Thoracic aorta (tissue), 2 donors: ENCODE results near the gene NRXN2. TPM values are rescaled to one million over a fixed set of nuclear protein-coding genes. Genes with fewer than 3 reads are reported as not detected.

Source experiments
- ATAC-seq: fragments of 150-250 bp; one replicate; pipeline ENCODE4 v1.8.0; 2017; ENCODE audit warnings: low read depth; ENCODE audit not compliant: insufficient number of reproducible peaks, low FRiP score
- DNase-seq: peaks from one replicate; pipeline ENCODE4 v3.0.0-alpha.2; 2020; ENCODE audit warnings: low spot score
- H3K27ac ChIP-seq, 2 donors: fragments of 200-600 bp; sonication (generic); 1 replicate in 1 of 2; 2 replicates in 1 of 2; pipeline ENCODE4 v1.5.1; 2016; ENCODE audit warnings: mild to moderate bottlenecking in 2 of 2, moderate library complexity in 2 of 2
- H3K27me3 ChIP-seq: fragments of 200-600 bp; sonication (generic); replicated peaks from 2 replicates; pipeline ENCODE4 v1.6.0; 2016; ENCODE audit warnings: mild to moderate bottlenecking; ENCODE audit not compliant: insufficient read depth
- H3K36me3 ChIP-seq: fragments of 200-600 bp; sonication (generic); one replicate; pipeline ENCODE4 v1.5.1; 2016
- H3K4me1 ChIP-seq, 2 donors: fragments of 200-600 bp; sonication (generic); 1 replicate in 1 of 2; 2 replicates in 1 of 2; pipeline versions ENCODE4 v1.5.1 to v1.6.0; 2016; ENCODE audit warnings: low read depth in 2 of 2, mild to moderate bottlenecking in 1 of 2; ENCODE audit not compliant: control insufficient read depth in 1 of 2
- H3K4me3 ChIP-seq: fragments of 200-600 bp; sonication (generic); 2 replicates; pipeline ENCODE4 v1.5.1; 2016; ENCODE audit warnings: mild to moderate bottlenecking
- H3K9me3 ChIP-seq: fragments of 200-600 bp; sonication (generic); 2 replicates; pipeline ENCODE4 v1.5.1; 2016
- total RNA-seq, 2 donors: library from RNA; depleted of rRNA; stranded (reverse); fragments of >200 nt; gene quantifications; one replicate each; pipeline versions ENCODE4 v1.1.0 to v1.2.3, GENCODE V29; 2016
- TF ChIP-seq, protein P1 (sequence below): fragments of 200-600 bp; sonication (generic); IDR thresholded peaks from one replicate; pipeline ENCODE4 v1.5.1; 2019; ENCODE audit warnings: antibody characterized with exemption

Gene NRXN2
- total RNA-seq, 2 donors from 2014 or later = 40.3 to 41.3 TPM

DNA sequence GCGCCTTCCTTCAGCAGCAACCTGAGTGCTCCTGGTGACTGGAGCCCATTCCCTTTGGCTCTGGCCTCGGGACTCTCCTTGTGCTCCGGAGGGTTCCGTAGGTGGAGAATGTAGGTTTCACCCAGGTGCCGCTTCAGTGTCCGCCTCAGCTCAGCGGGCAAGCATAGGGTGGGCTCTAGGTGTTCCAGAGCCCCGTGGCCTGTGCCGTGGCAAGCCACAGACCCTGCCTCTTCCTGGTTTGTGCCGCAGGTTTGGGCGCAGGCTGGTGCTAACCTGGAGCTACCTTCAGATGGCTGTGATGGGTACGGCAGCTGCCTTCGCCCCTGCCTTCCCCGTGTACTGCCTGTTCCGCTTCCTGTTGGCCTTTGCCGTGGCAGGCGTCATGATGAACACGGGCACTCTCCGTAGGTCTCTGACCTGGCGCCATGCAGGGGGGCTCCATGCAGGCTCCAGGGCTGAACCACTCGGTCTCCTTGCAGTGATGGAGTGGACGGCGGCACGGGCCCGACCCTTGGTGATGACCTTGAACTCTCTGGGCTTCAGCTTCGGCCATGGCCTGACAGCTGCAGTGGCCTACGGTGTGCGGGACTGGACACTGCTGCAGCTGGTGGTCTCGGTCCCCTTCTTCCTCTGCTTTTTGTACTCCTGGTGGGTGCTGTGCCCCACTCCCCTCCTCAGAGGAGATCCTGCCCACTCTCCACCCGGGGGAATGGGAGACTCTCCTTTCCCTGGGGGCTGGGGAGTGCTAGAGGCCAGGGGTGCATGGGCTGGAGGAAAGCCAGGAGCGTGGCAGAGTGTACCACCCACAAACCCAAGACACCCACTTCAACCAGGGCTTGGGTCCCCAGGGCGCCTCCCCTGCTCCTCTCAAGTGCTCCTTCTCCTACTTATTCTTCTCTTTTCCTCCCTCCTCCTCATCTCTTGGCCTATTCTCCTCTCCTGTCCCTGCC lies 129.6 kb downstream of the NRXN2 start:
- DNase-seq (no peak), ATAC-seq (no peak)
- H3K36me3 ChIP-seq = no peaks in the 10 kb centered on the region
- H3K27me3 ChIP-seq = no peaks in the 10 kb centered on the region
- H3K9me3 ChIP-seq = no peaks in the 10 kb centered on the region
- TF ChIP-seq, protein P1, sequence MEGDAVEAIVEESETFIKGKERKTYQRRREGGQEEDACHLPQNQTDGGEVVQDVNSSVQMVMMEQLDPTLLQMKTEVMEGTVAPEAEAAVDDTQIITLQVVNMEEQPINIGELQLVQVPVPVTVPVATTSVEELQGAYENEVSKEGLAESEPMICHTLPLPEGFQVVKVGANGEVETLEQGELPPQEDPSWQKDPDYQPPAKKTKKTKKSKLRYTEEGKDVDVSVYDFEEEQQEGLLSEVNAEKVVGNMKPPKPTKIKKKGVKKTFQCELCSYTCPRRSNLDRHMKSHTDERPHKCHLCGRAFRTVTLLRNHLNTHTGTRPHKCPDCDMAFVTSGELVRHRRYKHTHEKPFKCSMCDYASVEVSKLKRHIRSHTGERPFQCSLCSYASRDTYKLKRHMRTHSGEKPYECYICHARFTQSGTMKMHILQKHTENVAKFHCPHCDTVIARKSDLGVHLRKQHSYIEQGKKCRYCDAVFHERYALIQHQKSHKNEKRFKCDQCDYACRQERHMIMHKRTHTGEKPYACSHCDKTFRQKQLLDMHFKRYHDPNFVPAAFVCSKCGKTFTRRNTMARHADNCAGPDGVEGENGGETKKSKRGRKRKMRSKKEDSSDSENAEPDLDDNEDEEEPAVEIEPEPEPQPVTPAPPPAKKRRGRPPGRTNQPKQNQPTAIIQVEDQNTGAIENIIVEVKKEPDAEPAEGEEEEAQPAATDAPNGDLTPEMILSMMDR = no peak
- H3K27ac ChIP-seq = no peak overlapping the region
- no peak overlapping the region for H3K4me3 ChIP-seq
- no peaks in the 10 kb centered on the region for H3K4me1 ChIP-seq

DNA sequence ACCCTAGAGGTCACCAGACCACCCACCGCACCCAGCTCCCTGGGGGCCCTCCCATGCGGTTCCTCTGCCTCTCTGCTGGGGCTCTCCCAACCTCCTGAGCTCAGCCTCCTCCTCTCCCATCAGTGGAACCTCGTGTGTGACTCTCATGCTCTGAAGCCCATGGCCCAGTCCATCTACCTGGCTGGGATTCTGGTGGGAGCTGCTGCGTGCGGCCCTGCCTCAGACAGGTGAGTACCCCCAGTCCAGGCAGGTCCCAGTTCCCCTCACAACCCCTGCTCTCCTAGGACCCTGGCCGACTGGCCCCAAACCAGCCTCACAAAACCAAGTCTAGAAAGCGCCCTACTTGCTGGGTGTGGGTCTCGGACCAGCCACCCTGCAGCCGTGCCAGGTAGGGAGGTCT lies 130.3 kb downstream of the NRXN2 start:
- H3K27me3 ChIP-seq = no peaks in the 10 kb centered on the region
- ATAC-seq (no peak), DNase-seq (no peak)
- no peak overlapping the region for H3K4me3 ChIP-seq
- no peaks in the 10 kb centered on the region for H3K9me3 ChIP-seq
- H3K27ac ChIP-seq = no peak overlapping the region
- no peaks in the 10 kb centered on the region for H3K4me1 ChIP-seq
- TF ChIP-seq, protein P1 = no peak
- H3K36me3 ChIP-seq = no peaks in the 10 kb centered on the region

DNA sequence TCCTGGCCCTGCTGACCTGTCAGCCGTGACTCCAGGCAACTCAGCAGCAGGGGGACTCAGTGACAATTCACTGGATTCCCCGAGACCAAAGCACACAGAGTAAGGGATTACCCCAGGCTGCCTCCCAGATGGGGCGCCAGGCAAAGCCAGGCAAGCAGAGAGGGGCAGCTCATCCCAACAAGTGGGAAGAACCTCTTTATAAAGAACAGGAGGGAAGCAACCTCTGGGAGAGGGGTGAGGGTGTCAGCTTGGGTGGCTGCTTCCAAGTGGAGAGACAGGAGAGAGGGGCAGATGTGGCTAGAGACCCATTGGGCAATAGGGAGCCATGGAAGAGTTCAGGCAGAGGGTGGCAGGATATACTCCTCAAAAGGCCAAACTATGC lies 130.8 kb downstream of the NRXN2 start:
- Histone ChIP-seq H3K4me1 (no peaks in the 10 kb centered on the region), H3K4me3 (no peak overlapping the region), H3K36me3 (no peaks in the 10 kb centered on the region), H3K27me3 (no peaks in the 10 kb centered on the region), H3K9me3 (no peaks in the 10 kb centered on the region), H3K27ac (no peak overlapping the region)
- TF ChIP-seq, protein P1 = no peak
- DNase-seq (no peak), ATAC-seq (no peak)

DNA sequence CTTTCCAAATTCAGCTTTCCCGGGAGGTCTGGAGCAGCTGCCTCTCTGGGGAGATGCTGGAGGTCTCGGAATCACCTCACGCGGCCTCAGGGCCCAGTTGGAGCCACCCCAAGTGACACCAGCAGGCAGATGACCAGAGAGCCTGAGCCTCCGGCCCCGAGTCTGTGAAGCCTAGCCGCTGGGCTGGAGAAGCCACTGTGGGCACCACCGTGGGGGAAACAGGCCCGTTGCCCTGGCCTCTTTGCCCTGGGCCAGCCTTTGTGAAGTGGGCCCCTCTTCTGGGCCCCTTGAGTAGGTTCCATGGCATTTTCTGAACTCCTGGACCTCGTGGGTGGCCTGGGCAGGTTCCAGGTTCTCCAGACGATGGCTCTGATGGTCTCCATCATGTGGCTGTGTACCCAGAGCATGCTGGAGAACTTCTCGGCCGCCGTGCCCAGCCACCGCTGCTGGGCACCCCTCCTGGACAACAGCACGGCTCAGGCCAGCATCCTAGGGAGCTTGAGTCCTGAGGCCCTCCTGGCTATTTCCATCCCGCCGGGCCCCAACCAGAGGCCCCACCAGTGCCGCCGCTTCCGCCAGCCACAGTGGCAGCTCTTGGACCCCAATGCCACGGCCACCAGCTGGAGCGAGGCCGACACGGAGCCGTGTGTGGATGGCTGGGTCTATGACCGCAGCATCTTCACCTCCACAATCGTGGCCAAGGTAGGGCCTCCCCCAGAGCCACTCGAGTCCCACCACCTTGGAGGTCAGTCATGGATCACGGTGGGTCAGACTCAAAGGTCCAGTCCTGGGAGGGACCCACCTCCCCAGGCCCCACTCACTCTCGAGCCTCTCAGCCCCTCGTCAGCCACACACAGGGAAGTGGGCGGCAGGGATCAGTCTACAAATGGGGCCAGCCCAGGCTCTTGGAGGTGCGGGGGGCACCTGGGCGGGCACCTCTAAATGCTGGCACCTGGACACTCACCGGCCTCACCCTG lies 131.5 kb downstream of the NRXN2 start:
- Histone ChIP-seq H3K4me1 (no peaks in the 10 kb centered on the region), H3K9me3 (no peaks in the 10 kb centered on the region), H3K27me3 (no peaks in the 10 kb centered on the region), H3K4me3 (no peak overlapping the region), H3K27ac (no peak overlapping the region), H3K36me3 (no peaks in the 10 kb centered on the region)
- TF ChIP-seq, protein P1 = no peak
- ATAC-seq (no peak), DNase-seq (no peak)

DNA sequence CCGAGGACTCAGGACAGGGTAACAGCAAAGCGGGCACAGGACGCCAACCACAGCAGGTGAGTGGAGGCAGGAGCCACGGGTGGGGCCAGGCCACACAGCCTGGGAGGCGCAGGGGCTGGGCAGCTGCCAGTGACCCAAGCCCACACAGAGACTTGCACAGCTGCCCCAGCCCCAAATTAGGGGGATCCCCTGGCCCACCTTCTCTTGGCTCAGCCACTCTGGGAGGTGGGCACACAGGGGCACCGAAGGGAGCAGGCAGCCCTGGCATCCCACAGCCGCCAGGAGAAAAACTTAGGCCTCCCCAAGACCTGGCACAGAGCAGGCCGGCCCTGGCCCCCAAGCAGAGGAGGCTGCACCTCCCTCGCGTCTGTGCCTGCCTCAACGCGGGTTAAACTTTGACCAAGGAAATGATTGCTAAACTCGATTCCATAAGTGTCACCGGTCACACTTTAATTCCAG lies 132.2 kb downstream of the NRXN2 start, which contains the start of gene SLC22A12:
Gene SLC22A12 (plus strand): TSS at position 458 of the 459 bp plus-strand sequence. CDS start 337 bp downstream, outside the sequence.
- no peaks in the 10 kb centered on the region for H3K36me3 ChIP-seq
- no peaks in the 10 kb centered on the region for H3K9me3 ChIP-seq
- DNase-seq (no peak), ATAC-seq (no peak)
- H3K27ac ChIP-seq = no peak within 1 kb of the TSS
- TF ChIP-seq, protein P1 = no peak
- no peaks in the 10 kb centered on the region for H3K4me1 ChIP-seq
- H3K4me3 ChIP-seq = no peak within 1 kb of the TSS
- no peaks in the 10 kb centered on the region for H3K27me3 ChIP-seq
